Activated CD4-positive, CD25-positive, alpha-beta regulatory T cell treated with anti-CD3 and anti-CD28 coated beads, Interleukin-2, amount 50 U/mL, for 72 hours (primary cell): ENCODE results near the gene CDC34.
A peak's percentile ranks its signal among the peaks of the same experiment; 100 is the strongest.

Experiments used
- DNase-seq: peaks from one replicate; pipeline ENCODE4 v3.0.0; 2021

CDC34 gene

DNA sequence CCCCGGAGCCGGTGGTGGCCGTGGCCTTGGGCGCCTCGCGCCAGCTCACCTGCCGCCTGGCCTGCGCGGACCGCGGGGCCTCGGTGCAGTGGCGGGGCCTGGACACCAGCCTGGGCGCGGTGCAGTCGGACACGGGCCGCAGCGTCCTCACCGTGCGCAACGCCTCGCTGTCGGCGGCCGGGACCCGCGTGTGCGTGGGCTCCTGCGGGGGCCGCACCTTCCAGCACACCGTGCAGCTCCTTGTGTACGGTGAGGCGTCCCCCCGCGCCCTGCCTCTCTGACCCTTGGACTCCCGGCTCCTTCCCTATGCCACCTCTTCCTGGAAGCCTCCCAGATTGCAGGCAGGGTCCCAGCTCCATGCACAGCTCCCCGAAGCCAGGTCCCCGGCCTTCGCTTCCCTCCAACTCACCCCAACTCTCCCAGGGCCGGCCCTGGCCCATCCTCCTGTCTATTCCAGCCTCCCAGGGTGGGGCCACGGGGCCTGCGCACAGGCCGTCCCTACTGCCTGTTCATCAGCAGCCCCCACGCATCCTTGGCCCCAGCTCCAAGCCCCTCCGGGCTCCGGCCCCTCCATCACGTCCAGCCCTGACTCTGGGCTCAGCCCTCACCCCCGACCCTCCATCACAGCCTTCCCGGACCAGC lies 33.6 kb upstream of the CDC34 start:
- DNase-seq, result no peak

DNA sequence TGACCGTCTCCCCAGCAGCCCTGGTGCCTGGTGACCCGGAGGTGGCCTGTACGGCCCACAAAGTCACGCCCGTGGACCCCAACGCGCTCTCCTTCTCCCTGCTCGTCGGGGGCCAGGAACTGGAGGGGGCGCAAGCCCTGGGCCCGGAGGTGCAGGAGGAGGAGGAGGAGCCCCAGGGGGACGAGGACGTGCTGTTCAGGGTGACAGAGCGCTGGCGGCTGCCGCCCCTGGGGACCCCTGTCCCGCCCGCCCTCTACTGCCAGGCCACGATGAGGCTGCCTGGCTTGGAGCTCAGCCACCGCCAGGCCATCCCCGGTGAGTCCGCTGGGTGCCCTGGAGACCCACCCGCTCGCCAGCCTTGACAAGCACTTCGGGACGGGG lies 33.1 kb upstream of the CDC34 start:
- DNase-seq, result no peak

GRCh38 chr19:498977-499623 lies 32.5 kb upstream of the CDC34 start:
- DNase-seq, result no peak

GRCh38 chr19:501646-502045 lies 29.9 kb upstream of the CDC34 start:
- no peak for DNase-seq

GRCh38 chr19:504616-505015 lies 26.9 kb upstream of the CDC34 start:
- no peak for DNase-seq

DNA sequence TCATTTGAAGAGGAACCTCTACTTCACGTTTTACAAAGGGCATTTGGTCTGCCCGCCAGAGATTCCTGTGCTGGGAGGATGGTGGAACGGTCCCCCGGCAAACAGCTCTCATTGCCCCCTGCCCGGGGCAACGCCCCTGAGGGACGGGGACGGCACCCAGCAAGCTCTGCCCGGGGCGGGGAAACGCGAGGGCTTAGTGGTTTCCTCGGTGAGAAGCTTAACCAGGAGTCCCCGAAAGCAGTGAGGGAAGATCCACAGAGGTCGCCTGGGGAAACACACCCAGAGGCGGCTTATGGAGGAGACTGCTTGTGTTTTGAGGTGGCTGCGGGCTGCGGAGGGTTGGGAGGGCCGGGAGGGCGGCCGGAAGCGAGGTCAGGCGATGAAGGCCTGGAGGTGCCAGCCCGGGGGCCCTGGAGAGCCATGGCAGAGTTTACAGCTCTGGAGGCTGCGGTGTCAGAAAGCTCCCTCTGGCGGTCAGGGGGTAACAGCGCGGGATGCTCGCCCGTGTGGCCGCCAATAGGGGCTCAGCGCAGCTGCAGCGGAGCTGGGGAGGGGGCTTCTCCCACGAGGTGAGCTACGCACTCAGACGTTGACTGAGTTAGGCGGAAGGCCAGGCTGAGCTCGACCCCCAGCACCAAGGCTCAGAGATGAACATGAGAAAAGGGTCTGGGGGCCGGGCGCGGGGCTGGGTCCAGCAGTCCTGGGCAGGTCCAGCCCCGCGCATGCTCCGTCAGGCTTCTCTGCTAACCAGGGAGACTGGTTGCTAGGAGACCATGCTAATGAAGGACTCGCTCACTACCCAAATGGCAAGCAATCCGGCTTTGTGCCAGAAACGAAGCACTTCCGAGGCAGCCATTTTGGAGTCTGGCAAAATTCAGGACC lies 24.9 kb upstream of the CDC34 start:
- peak; percentile 90 for DNase-seq

DNA sequence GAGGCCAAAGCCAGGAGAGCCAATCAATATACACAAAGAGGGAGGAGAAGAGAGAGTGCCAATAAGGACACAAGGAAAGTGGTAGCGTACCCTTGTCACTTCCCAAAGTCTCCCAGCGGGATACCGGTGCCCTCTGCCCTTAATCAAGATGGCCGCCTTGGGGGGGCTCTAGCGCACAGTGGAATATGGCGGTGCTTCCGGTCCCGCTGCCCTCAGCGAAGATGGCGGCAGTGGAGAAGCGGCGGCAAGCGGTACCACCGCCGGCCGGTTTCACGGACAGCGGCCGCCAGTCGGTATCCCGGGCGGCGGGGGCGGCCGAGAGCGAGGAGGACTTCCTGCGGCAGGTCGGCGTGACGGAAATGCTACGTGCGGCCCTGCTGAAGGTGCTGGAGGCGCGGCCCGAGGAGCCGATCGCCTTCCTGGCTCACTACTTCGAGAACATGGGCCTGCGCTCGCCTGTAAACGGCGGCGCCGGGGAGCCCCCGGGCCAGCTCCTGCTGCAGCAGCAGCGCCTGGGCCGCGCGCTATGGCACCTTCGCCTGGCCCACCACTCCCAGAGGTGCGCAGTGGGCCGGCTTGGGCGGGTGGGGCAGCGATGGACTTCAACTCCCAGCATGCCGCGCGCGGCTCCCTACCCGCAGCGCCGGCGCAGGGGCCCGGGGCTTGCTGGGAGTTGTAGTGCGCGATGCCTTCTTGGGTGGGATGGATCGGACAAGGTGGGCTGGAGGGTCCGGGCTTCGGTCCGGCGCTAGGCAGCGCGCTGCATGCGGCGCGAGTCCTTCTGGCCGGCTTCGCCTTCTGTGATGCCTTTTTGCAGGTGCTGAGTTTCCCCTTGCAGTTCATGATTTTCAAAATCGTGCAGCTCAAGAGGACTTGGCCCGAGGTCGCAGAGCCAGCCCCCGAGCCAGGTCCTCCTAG lies 24.0 kb upstream of the CDC34 start, which contains the start of gene TPGS1:
TSS of gene TPGS1 (plus strand) at position 212 of the 918 bp plus-strand sequence. CDS start at position 222, 10 bp downstream.
- DNase-seq, result peak; percentile 86

DNA sequence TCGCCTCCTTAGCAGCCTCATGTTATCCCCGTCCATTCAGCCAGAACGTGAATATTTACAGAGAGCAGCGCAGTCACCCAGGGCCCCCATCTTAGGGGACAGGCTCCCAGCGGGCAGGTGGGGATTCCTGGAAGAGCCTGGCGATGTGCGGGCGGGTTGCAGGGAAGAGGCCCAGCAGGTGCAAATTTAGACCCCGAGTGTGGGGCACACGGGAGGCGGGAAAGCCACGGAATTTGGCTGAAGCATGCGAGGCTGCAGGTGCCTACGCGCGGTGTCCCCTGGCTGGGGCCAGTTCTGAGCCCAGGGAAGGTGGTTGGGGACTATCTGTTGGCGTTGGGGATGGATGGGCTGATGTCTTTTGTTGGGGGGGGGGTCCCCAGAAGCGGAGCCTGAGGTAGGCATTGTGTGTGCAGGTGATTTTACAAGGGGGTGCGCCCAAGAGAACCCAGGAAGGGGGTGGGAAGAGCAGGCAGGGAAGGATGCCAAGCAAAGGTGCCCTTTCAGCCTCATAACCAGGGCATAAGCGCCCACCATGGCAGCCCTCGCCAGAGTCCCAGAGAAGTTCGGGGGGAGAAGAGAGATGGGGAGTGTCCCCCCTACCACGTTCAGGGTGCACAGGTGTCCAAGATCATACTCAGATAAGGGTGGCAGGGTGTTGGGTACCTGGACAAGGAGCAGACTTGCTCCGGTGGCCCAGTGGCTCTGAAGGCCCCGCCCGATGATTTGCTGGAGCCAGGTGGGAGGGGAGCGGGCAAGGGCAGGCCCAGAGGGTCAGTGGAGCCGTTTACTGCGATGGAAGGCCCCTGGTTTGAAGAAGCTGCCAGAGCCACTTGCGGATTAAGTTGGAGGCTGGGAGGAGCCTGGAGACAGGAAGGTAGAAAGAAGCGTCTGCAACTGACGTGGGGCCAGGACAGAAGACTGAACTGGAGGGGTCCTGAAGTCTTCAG lies 23.1 kb upstream of the CDC34 start:
- no peak for DNase-seq

DNA sequence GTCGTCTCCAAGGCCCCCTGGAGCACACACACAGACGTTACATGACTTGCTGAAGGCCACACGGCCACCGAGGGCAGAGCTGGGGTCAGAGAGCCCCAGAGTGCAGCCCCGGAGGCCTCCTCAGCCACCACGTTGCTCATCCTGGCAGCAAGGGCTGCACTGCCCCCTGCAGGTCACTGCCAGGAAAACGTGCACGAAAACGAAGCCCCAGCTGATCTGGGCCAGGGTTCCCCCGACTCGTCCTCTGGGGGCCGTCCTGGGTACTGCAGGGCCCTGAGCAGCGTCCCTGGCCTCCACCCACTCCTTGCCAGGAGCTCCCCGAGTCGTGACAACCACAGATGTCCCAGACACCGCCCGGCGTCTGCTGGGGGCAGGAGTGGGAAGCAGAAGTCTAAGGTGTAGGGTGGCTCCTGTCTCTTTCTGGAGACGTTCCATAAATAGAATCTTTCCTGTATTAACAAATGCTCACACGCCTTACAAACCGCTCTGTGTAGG lies 20.9 kb upstream of the CDC34 start:
- peak; percentile 92 for DNase-seq

DNA sequence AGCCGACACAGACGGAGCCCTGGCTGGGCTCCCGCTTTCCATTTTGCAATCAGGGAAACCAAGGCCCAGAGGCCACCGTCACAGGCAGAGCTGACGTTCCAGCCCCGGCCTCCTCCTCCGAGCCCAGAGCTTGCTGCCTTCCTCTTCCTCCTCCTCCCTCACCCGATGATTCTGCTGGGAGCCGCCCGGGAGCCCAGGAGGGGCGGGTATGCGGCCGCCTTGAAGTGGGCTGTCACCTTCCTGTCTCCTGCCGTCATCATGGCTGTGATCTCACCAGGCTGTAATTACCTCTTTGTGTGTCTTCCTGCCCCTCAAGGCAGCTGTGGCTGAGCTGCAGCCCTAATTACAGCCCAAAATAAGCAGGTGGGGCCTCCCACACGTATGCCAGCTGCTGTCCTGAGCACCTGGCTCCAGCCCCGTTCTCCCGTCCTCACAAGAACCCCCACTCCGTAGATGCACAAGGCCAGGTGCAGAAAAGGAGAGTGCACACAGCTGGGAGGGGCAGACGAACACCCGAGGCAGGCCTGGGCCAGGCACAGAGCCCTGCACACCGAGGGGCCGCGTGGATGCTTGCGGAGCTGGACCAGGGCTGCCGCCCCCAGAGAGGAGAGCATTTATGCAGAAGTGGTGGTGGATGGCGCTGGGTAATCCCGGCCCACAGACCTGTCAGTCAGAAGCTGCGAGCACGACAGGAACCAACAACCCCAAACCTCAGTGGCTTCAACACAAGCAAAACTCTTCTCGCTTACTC lies 20.3 kb upstream of the CDC34 start:
- DNase-seq, result peak; percentile 69

DNA sequence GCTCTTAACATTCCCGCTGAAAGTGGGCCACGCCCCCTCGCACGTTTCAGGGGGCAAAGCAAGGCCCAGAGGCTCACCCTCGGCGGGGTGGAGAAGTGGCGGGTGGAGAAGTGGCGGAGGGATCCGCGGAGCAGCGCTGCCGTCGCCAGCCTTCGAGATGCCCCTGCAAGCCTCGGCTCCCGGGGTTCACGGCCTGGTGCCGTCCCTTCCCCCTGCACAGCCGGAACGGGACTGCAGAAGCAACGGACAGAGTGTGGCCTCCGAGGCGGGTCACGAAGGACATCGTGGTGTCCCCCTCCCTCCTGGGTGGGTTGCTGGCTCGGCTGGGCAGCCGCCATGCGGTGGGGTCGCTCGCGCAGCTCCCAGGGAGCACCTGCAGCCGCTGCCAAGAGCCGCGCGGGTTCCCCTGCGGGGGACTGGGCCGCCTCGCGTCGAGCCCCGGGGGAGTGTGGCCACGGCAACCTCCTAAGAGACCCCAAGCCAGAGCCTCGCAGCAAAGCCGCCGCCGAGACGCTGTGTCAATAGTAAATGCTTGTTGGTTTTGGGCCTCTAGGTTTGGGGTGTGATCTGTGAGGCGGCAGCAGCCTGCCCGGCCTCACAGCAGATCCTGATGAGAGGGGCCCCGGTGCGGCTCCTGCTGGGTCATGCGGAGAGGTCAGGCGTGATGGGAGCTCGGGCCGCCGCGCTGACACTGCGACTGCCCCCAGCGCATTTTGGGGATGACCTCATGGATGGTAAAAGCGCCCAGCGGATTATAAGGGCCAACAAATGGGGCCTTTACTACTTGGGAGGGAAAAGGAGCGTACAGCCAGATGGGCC lies 18.8 kb upstream of the CDC34 start:
- no peak for DNase-seq

DNA sequence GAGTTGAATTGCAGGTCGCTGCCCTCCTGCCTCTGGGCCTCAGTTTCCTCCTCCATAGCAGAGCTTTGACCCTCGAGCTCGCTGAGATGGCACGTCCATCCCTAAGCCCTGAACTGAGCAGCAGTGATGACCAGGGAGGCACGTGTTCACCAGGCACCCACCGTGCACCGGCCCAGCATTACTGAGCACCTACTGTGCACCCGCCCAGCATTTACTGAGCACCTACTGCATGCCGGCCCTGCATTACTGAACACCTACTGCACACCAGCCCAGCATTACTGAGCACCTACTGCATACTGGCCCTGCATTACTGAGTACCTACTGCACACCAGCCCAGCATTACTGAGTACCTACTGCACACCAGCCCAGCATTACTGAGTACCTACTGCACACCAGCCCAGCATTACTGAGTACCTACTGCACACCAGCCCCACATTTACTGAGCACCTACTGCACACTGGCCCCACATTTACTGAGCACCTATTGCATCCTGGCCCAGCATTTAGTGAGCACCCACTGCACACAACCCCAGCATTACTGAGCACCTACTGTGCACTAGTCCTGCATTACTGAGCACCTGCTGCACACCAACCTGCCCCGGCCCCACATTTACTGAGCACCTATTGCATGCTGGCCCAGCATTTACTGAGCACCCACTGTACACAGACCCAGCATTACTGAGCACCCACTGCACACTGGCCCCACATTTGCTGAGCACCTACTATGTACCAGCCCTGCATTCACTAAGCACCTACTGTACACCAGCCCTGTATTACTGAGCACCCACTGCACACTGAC lies 18.0 kb upstream of the CDC34 start:
- DNase-seq, result no peak

- DNase-seq, result no peak
These were observed 17.3 kb upstream of the CDC34 start for GRCh38 chr19:514166-514663.

DNA sequence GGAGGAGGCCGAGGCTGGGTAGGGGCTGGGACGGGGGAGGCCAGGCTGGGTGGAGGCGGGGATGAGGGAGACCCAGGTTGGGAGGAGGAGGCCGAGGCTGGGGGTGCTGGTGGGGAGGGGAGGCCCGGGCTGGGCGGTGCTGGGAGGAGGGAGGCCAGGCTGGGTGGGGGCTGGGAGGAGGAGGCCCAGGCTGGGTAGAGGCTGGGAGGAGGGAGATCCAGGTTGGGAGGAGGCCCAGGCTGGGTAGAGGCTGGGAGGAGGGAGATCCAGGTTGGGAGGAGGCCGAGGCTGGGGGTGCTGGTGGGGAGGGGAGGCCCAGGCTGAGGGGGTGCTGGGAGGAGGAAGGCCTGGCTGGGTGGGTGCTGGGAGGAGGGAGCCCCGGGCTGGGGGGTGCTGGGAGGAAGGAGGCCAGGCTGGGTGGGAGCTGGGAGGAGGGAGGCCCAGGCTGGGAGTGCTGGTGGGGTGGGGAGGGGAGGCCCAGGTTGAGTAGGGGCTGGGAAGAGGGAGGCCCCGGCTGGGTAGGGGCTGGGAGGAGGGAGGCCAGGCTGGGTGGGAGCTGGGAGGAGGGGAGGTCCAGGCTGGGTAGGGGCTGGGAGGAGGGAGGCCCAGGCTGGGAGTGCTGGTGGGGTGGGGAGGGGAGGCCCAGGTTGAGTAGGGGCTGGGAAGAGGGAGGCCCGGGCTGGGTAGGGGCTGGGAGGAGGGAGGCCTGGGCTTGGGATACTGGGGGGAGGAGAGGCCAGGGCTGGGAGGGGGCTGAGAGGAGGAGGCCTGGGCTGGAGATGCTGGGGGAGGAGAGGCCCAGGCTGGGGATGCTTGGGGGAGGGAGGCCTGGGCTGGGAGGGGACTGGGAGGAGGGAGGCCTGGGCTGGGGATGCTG lies 13.6 kb upstream of the CDC34 start:
- DNase-seq, result no peak

GRCh38 chr19:518598-519231 lies 12.8 kb upstream of the CDC34 start:
- DNase-seq, result peak; percentile 47

DNA sequence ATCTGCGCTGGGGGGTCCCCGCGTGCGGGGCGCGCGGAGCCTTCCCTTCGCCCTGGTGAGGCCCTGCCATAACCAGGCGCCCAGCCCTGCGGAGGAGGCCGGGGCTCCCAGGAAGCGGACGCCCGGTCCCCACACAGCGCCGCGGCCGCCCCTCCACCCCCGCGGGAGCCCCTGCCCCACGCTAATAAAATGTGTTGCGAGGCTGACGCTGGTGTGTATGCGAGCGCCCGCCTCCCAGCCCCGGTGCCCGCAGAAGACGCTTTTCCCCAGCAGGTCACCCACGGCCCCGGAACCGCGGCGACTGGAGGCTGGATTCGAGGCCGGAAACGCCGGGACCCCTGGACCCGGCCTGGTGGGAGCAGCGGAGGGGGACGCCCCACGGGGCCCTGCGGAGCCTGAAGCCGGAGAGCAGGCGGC lies 12.1 kb upstream of the CDC34 start:
- no peak for DNase-seq

GRCh38 chr19:522726-523125 lies 8.8 kb upstream of the CDC34 start:
- no peak for DNase-seq
